Head of caudate nucleus (tissue), 42 donors: ENCODE measurements around the gene ARHGAP33.
"Not testable (repeated sequence)": the region's sequence is repeated elsewhere in the genome, so short reads cannot be mapped to it uniquely, and the experiment has no call there.

ENCODE experiments used
- DNase-seq, 42 donors: peaks; one replicate each; pipeline versions ENCODE4 v3.0.0 to v3.0.0-alpha.2; 2020 to 2021; ENCODE audit warnings: mixed read lengths in 7 of 42
- intact Hi-C: fragments of 100-400 bp; cut with DNase I; formaldehyde crosslinking; loops from one replicate; pipeline ENCODE4 v1.15.0; 2022

The ARHGAP33 gene

DNA sequence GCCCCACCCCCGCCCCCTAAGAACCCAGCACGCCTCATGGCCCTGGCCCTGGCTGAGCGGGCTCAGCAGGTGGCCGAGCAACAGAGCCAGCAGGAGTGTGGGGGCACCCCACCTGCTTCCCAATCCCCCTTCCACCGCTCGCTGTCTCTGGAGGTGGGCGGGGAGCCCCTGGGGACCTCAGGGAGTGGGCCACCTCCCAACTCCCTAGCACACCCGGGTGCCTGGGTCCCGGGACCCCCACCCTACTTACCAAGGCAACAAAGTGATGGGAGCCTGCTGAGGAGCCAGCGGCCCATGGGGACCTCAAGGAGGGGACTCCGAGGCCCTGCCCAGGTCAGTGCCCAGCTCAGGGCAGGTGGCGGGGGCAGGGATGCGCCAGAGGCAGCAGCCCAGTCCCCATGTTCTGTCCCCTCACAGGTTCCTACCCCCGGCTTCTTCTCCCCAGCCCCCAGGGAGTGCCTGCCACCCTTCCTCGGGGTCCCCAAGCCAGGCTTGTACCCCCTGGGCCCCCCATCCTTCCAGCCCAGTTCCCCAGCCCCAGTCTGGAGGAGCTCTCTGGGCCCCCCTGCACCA, 11.9 kb downstream of the ARHGAP33 start:
- DNase-seq = no peak
- intact Hi-C loops = no loop called here

DNA sequence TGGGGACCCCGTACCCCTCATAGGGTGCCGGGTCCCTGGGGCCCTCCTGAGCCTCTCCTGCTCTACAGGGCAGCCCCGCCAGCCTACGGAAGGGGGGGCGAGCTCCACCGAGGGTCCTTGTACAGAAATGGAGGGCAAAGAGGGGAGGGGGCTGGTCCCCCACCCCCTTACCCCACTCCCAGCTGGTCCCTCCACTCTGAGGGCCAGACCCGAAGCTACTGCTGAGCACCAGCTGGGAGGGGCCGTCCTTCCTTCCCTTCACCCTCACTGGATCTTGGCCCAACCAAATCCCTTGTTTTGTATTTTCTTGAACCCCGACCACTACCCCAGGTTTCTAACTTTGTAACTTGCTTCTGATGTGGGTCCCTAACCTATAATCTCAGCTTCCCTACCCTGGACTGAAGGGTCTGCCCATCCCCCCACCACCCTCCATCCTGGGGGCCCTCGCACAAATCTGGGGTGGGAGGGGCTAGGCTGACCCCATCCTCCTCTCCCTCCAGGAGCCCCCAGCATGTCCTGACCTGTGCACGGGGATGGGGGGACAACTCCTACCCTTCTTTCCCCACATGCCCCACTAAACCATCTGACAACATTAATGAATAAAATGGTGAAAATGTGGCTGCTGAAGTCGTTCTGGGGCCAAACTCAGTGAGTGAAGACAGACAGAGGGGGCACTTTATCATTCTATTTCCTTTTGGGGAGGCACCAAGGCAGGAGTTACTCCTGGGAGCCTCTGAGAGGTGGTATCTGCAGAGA, 13.0 kb downstream of the ARHGAP33 start:
- DNase-seq = no peak

GRCh38 chr19:35789195-35789977, 14.0 kb downstream of the ARHGAP33 start:
- DNase-seq = no peak
- intact Hi-C loops = no loop called here

More for the DNA sequence above, 13.0 kb downstream of the ARHGAP33 start:
- intact Hi-C loops = no loop called here

GRCh38 chr19:35789978-35790944, 14.9 kb downstream of the ARHGAP33 start:
- DNase-seq = no peak
- intact Hi-C loops = no loop called here

DNA sequence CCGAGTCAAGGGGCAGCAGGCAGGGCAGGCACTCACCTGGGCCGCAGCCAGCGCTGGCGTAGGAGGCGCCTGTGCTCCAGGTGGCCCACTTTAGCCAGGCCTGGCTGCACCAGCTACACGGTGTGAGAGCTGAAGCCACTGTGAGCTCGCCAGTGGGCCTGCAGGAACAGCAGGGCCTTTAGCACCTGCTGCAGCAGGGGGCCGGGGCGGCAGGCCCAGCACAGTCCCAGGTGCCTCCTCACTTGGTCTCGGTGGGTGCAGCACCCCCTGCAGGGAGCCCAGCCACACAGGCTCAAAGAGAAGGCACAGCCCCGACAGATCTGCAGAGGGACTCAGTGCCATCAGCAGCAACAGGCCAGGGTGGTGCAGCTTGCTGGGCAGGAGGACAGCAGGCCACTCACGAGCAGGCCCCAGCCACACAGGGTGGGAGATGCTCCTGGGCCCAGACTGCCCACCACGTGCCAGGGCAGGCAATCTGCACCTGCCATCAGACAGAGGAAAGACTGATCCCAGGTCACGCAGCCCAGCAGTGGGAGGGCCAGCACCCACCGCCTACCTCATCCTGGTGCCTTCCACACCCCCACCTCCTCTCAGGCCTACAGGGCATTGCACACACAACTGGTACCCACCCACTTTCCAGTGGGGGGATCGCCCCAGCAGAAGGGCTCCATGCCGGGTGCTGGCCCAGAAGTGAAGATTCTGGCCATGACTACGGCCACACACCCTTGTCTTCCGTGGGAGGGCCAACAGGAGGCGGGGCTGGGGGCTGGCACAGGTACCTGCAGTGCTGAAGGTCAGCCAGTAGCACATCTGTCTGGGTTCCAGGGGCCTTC, 15.8 kb downstream of the ARHGAP33 start:
- intact Hi-C loops = no loop called here
- DNase-seq = no peak

- no peak for DNase-seq
- intact Hi-C loops = no loop called here
Measured at GRCh38 chr19:35791814-35792279, 16.5 kb downstream of the ARHGAP33 start.

DNA sequence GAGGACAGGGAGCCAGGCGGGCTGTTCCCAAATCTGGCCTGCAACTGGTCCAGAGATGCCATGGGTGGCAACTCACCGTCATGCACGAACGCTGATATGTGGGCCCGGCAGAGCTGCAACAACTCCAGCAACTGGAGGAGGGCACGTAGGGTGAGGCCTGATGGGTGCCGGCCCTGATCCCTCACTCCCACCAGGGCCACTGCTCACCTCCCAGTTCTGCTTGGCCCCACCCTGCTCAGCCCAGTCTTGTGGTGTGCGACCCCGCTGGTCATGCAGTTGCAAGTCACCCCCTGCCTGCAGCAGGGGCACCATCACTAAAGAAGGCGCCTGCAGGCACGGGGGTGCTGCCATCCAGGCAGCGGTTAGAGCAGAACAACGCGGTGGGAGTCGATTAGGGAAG, 16.9 kb downstream of the ARHGAP33 start:
- DNase-seq = no peak
- intact Hi-C loops = no loop called here

DNA sequence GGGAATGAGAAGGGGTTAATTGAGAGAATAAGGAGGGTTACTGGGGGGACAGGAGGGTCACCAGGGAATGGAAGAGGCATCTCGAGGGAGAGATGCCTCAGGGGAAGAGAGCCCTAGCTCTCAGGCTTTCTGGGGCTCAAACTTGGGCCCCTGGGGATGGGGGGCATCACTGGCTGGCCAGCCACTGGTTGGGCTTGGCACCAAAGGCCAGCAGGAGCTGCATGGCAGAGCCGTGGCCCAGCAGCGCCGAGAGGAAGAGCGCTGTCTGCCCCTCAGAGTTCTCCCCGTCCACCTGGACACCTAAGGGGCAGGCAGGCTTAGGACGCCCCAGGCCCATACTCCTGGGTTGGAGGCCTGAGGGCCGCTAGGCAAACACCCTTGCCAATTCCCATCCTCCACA, 17.5 kb downstream of the ARHGAP33 start:
- DNase-seq = no peak
- intact Hi-C loops = no loop called here

DNA sequence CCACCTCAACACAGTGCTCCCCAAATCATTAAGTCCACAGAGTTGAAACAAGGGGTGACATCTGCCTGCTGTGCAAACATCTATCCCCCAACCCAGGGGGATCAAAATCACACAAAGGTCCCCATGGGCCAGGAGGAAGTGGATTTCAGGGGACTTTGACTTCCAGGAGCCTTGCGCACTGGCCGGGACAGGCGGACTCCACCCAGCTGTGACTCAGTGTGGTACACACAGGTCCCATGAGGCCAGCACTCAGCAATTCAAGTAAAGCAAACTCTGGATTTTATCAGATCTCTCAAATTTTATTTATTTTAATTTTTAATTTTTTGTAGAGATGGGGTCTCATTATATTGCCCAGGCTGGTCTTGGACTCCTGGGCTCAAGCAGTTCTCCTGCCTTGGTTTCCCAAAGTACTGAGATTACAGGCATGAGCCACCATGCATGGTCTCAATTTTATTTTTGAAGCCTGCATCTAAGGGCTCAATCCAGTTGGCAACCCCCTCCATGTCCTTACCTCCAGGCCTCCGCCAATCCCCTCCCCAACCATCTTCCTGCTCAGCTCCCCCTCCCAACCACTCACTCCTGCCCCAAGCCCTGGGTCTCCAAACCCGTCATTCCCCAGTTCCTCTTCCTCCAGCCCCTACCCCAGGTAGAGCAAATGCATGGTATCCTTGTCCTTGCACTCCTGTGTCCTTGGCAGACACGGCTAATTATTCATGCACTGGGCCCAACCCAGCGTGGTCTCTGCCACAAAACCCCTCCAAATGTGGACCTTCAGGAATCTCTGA, 18.2 kb downstream of the ARHGAP33 start:
- intact Hi-C loops = no loop called here
- DNase-seq = no peak

DNA sequence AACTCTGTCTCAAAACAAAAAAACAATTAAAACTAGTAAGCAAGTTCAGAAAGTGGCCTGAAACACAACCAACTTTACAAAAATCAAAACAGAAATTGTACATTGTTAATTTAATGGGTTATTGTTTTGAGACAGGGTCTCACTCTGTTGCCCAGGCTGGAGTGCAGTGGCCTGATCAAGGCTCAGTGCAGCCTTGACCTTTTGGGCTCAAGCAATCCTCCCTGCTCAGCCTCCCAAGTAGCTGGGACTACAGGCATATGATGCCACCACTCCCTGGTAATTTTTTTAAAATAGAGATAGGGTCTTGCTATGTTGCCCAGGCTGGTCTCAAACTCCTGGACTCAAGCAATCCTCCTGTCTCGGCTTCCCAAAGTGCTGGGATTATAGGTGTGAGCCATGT, 20.2 kb downstream of the ARHGAP33 start:
- intact Hi-C loops, DNase-seq: not testable (repeated sequence)

DNA sequence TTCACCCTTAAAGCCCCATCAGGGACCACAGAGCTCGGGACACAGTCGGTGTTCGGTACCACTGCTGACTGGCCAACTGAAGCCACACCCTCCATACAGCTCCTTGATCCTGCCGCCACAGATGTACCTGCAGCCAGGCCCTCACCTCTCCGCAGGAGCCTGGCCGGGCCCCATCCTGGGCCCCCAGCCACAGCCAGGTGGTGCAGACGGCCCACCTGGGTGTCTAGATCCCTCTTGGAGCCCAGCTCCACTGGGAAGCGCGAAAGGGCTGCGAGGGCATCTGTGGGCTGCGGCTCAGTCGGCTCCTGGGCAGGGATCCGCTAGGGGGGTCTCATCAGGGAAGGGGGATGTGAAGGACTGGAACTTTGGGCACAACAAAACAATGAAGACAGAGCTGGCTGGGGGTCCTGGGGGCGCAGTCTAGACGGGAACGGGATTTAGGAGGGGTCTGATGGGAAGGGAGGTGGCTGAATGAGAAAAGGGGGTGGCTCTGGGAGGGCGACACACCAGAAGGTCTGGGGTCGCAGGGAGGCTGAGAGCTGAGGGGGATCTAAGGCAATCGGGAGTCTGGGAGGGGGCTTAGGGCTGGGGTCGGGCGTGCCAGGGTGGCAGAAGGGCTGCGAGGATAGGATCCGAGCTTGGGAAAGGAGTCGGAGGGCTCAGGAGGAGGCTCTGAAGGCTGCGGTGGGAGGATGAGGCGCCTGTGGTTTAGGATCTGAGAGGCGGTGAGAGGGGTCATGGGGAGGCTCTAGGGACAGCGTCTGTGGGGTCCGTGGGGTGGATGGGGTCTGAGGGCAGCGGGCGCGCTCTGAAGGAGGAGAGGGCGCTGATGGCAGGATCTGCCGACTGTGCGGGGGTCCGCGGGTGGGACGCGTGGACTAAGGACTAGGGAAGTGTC, 21.5 kb downstream of the ARHGAP33 start:
- intact Hi-C loops = no loop called here
- DNase-seq = no peak

DNA sequence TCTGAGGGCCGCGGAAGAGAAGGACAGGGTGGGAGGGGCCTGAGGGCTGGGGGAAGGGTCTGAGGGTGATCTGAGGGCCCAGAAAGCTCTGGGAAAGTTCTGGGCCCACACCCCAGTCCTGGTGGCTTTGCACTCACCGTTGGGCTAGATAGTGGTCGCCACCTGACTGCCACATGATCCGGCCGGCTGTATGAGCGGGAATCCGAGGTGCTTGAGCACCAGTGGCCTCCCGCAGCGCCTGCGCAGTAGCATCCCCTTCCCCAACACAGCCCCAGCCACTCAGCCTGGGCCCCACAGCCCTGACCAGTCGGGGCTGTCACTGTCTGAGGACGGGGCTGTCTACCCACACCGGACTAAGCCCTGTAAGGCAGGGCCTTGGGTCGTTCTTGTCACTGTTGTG, 22.3 kb downstream of the ARHGAP33 start:
- DNase-seq = peak in 34 of 42 donors; percentile 18 to 74 (median 51)

DNA sequence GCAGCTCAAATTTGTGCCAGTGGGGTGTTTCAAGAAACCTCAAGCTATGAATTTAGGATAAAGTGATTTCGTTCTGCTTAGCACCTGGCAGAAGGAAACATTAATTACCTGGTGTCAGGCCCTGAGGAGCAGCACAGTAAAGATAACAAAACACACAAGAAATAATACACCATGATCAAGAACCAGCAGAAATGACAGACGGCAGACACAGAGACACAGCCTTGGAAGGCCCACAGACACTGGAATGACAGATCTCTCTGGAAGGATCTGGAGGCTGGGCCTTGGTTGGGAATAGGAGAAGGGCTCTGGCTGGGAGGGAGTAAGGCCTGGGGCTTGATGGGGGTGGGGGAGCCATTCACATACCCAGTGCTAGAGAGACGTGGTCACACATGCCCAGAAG, 26.5 kb downstream of the ARHGAP33 start:
- no peak for DNase-seq
- intact Hi-C loops = no loop called here

More for the DNA sequence above, 22.3 kb downstream of the ARHGAP33 start:
- intact Hi-C loops = no loop called here

DNA sequence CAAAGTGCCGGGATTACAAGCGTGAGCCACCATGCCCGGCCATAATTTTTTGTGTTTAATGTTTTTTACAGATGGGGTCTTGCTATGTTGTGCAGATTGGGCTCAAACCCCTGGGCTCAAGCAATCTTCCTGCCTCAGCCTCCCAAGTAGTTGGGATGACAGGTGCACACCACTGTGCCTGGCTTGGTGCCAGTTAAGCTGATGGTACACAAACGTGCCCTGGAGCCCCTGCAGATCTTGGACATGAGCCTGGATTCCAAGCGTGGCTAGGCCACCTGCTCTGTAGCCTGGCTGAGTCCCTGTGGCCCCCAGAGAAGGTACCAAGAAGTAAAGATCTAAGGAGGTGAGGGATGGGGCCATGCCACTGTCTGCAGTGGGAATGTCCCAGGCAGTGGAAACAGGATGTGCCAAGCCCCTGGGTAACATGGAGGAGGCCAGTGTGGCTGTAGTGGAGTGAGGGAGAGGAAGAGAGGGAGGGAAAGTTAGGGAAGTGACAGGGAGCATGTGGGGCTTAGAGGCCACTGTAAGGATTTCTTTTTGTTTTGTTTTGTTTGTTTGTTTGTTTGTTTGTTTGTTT, 30.2 kb downstream of the ARHGAP33 start:
- intact Hi-C loops = no loop called here
- no peak for DNase-seq

- DNase-seq = no peak
- intact Hi-C loops = no loop called here
Measured at GRCh38 chr19:35806597-35806996, 31.2 kb downstream of the ARHGAP33 start.

DNA sequence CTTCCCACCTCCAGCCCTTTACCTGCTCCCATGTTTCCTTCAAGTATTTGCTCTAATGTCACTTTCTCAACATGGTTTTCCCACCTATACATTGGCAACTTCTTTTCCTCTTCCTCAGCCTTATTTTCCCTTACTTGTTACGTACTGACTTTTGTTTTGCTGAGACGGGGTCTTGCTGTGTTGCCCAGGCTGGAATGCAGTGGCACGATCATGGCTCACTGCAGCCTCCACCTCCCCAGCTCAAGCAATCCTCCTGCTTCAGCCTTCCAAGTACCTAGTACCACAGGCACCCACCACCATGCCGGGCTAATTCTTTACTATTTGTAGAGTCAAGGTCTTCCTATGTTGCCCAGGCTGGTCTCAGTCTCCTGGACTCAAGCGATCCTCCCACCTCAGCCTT, 32.3 kb downstream of the ARHGAP33 start:
- DNase-seq = no peak
- intact Hi-C loops = no loop called here
